HEK293 (cell line): ENCODE data around the gene ZNF606.

ENCODE experiments used
- CTCF ChIA-PET: fragments of 350-600 bp; formaldehyde crosslinking; extraction: SDS; loops from one replicate; lab custom pipeline; 2021; ENCODE audit warnings: antibody characterized with exemption; lab: Yijun Ruan, JAX
- POLR2A ChIA-PET: fragments of 300-600 bp; formaldehyde crosslinking; extraction: SDS; loops from one replicate; lab custom pipeline; 2020; ENCODE audit warnings: antibody characterized with exemption, inconsistent platforms; lab: Yijun Ruan, JAX
- H3K27ac ChIP-seq: fragments of 200-500 bp; sonication (Bioruptor generic); 2 replicates; pipeline ENCODE4 v1.5.1; 2014; ENCODE audit warnings: low read depth, low read length, control low read depth, inconsistent platforms; ENCODE audit errors: extremely low read depth
- H3K36me3 ChIP-seq, 2 experiments: fragments of 200-500 bp in 1 of 2; sonication (Bioruptor generic) in 1 of 2; 1 replicate in 1 of 2; 2 replicates in 1 of 2; pipeline ENCODE4 v1.5.1; 2014 to 2017; ENCODE audit warnings: inconsistent platforms in 2 of 2, low read length in 2 of 2; ENCODE audit not compliant: control insufficient read depth in 2 of 2, insufficient read depth in 1 of 2
- H3K4me1 ChIP-seq: fragments of 200-500 bp; sonication (Bioruptor generic); 2 replicates; pipeline ENCODE4 v1.5.1; 2014; ENCODE audit warnings: mild to moderate bottlenecking, low read length, inconsistent platforms; ENCODE audit not compliant: control insufficient read depth, insufficient read depth
- H3K4me3 ChIP-seq: 2 replicates; pipeline ENCODE4 v1.5.1; 2011; ENCODE audit warnings: low read depth, mild to moderate bottlenecking, control low read depth, low read length, moderate library complexity
- H3K9me3 ChIP-seq: fragments of 200-500 bp; sonication (Bioruptor generic); 2 replicates; pipeline ENCODE4 v1.5.1; 2014; ENCODE audit warnings: low read depth, low read length, inconsistent platforms; ENCODE audit not compliant: control insufficient read depth, insufficient read depth
- BCL11B ChIP-seq: fragments of 450-650 bp; formaldehyde crosslinking; IDR thresholded peaks from 2 replicates; pipeline ENCODE4 v1.5.1; 2016; ENCODE audit warnings: low read depth, missing biosample characterization, missing genetic modification characterization
- BCL6B ChIP-seq: fragments of 450-650 bp; formaldehyde crosslinking; IDR thresholded peaks from 2 replicates; pipeline ENCODE4 v1.5.1; 2017; ENCODE audit warnings: missing biosample characterization, missing genetic modification characterization
- HOXA7 ChIP-seq: sonication (generic); formaldehyde crosslinking; IDR thresholded peaks from 2 replicates; pipeline ENCODE4 v1.8.1; 2022; ENCODE audit warnings: missing genetic modification reagents, borderline replicate concordance
- HOXD13 ChIP-seq: sonication (generic); formaldehyde crosslinking; IDR thresholded peaks from 2 replicates; pipeline ENCODE4 v1.8.0; 2022; ENCODE audit warnings: missing genetic modification reagents, borderline replicate concordance
- KLF10 ChIP-seq: fragments of 450-650 bp; IDR thresholded peaks from 2 replicates; pipeline ENCODE4 v1.5.1; 2018; ENCODE audit warnings: missing biosample characterization, mild to moderate bottlenecking, missing genetic modification characterization
- MYNN ChIP-seq: fragments of 450-650 bp; formaldehyde crosslinking; IDR thresholded peaks from 2 replicates; pipeline ENCODE4 v1.5.1; 2016; ENCODE audit warnings: missing biosample characterization, missing genetic modification characterization, borderline replicate concordance
- OSR2 ChIP-seq: fragments of 450-650 bp; formaldehyde crosslinking; IDR thresholded peaks from 2 replicates; pipeline ENCODE4 v1.5.1; 2016; ENCODE audit warnings: missing biosample characterization, missing genetic modification characterization
- PRDM1 ChIP-seq: fragments of 450-650 bp; formaldehyde crosslinking; IDR thresholded peaks from 2 replicates; pipeline ENCODE4; 2016; ENCODE audit warnings: missing biosample characterization, missing genetic modification characterization
- PRDM6 ChIP-seq: fragments of 450-650 bp; formaldehyde crosslinking; IDR thresholded peaks from 2 replicates; pipeline ENCODE4 v1.5.1; 2017; ENCODE audit warnings: missing biosample characterization, missing genetic modification characterization
- RBAK ChIP-seq: fragments of 450-650 bp; formaldehyde crosslinking; IDR thresholded peaks from 2 replicates; pipeline ENCODE4 v1.5.1; 2016; ENCODE audit warnings: missing biosample characterization, missing genetic modification characterization
- SP3 ChIP-seq: fragments of 450-650 bp; formaldehyde crosslinking; IDR thresholded peaks from 2 replicates; pipeline ENCODE4 v1.5.1; 2016; ENCODE audit warnings: missing biosample characterization, missing genetic modification characterization
- TCF7L2 ChIP-seq: IDR thresholded peaks from 2 replicates; pipeline ENCODE4 v1.6.1; 2011; ENCODE audit warnings: low read depth, mild to moderate bottlenecking, inconsistent platforms, low read length, moderate library complexity, borderline replicate concordance
- ZFHX2 ChIP-seq: fragments of 450-650 bp; formaldehyde crosslinking; conservative IDR thresholded peaks from 2 replicates; pipeline ENCODE4 v1.5.1; 2016; ENCODE audit warnings: missing biosample characterization, missing genetic modification characterization
- ZFP41 ChIP-seq: fragments of 450-650 bp; formaldehyde crosslinking; IDR thresholded peaks from 2 replicates; pipeline ENCODE4 v1.5.1; 2016; ENCODE audit warnings: missing biosample characterization, missing genetic modification characterization, borderline replicate concordance
- ZFP69B ChIP-seq: fragments of 450-650 bp; formaldehyde crosslinking; IDR thresholded peaks from 2 replicates; pipeline ENCODE4 v1.5.1; 2016; ENCODE audit warnings: missing biosample characterization, missing genetic modification characterization
- ZNF223 ChIP-seq: fragments of 450-650 bp; formaldehyde crosslinking; IDR thresholded peaks from 2 replicates; pipeline ENCODE4 v1.5.1; 2016; ENCODE audit warnings: missing biosample characterization, missing genetic modification characterization
- ZNF23 ChIP-seq: fragments of 450-650 bp; formaldehyde crosslinking; IDR thresholded peaks from 2 replicates; pipeline ENCODE4 v1.5.1; 2016; ENCODE audit warnings: missing biosample characterization, missing genetic modification characterization, borderline replicate concordance
- ZNF426 ChIP-seq: fragments of 450-650 bp; formaldehyde crosslinking; IDR thresholded peaks from 2 replicates; pipeline ENCODE4 v1.5.1; 2017; ENCODE audit warnings: missing biosample characterization, missing genetic modification characterization, mild to moderate bottlenecking, inconsistent platforms, moderate library complexity
- ZNF501 ChIP-seq: fragments of 450-650 bp; formaldehyde crosslinking; IDR thresholded peaks from 2 replicates; pipeline ENCODE4 v1.5.1; 2016; ENCODE audit warnings: missing biosample characterization, missing genetic modification characterization
- ZNF548 ChIP-seq: fragments of 450-650 bp; formaldehyde crosslinking; IDR thresholded peaks from 2 replicates; pipeline ENCODE4 v1.5.1; 2016; ENCODE audit warnings: missing biosample characterization, missing genetic modification characterization
- ZNF555 ChIP-seq: fragments of 450-650 bp; formaldehyde crosslinking; conservative IDR thresholded peaks from 2 replicates; pipeline ENCODE4 v1.5.1; 2017; ENCODE audit warnings: missing biosample characterization, mild to moderate bottlenecking, missing genetic modification characterization, inconsistent platforms
- ZNF623 ChIP-seq: fragments of 450-650 bp; formaldehyde crosslinking; IDR thresholded peaks from 2 replicates; pipeline ENCODE4 v1.5.1; 2016; ENCODE audit warnings: missing biosample characterization, missing genetic modification characterization
- TF ChIP-seq, protein P1 (sequence below): fragments of 450-650 bp; formaldehyde crosslinking; IDR thresholded peaks from 2 replicates; pipeline ENCODE4 v1.5.1; 2016; ENCODE audit warnings: missing biosample characterization, missing genetic modification characterization
- TF ChIP-seq, protein P2 (sequence below): fragments of 450-650 bp; formaldehyde crosslinking; IDR thresholded peaks from 2 replicates; pipeline ENCODE4 v1.5.1; 2016; ENCODE audit warnings: missing biosample characterization, missing genetic modification characterization
- TF ChIP-seq, protein P3 (sequence below): fragments of 450-650 bp; formaldehyde crosslinking; IDR thresholded peaks from 2 replicates; pipeline ENCODE4 v1.5.1; 2016; ENCODE audit warnings: missing biosample characterization, missing genetic modification characterization

ZNF606 gene

DNA sequence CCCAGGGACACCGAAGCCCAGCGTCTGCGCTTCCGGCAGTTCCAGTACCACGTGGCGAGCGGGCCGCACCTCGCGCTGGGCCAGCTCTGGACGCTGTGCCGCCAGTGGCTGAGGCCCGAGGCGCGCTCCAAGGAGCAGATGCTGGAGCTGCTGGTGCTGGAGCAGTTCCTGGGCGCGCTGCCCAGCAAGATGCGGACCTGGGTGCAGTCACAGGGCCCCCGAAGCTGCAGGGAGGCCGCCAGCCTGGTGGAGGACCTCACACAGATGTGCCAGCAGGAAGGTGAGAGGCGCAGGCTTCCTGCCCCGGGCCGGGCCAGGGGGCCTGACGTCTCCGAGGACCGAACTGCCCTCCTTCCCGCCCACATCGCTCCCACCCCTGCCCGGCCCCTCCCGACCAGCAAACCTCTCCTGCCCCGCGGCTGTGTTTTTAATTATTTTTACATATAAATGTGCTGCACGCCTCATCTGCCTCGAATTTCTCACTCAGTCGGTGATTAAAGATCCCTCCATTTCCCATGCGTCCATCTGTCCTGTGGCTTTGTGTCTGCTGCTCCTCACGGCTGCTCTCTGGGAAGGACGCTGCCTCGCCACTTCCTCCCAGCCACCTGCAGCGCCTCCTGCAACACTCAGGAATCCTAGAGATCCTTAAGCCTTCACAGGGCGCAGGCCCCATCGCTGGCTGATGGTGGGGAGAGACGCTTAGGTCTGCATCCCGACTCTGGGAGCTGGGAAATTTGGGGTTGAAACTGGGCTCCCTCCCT, 35.5 kb upstream of the ZNF606 start (continued):
- TF ChIP-seq, protein P1, sequence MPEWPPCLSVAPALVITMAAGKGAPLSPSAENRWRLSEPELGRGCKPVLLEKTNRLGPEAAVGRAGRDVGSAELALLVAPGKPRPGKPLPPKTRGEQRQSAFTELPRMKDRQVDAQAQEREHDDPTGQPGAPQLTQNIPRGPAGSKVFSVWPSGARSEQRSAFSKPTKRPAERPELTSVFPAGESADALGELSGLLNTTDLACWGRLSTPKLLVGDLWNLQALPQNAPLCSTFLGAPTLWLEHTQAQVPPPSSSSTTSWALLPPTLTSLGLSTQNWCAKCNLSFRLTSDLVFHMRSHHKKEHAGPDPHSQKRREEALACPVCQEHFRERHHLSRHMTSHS (tag by site-specific recombination), result no peak
- TF ChIP-seq HOXD13 (CRISPR knock-in tag) (no peak), ZFP41 (no peak), TCF7L2 (no peak), ZNF548 (no peak), ZNF555 (tag by site-specific recombination) (no peak), ZFHX2 (tag by site-specific recombination) (no peak)
- TF ChIP-seq, protein P2, sequence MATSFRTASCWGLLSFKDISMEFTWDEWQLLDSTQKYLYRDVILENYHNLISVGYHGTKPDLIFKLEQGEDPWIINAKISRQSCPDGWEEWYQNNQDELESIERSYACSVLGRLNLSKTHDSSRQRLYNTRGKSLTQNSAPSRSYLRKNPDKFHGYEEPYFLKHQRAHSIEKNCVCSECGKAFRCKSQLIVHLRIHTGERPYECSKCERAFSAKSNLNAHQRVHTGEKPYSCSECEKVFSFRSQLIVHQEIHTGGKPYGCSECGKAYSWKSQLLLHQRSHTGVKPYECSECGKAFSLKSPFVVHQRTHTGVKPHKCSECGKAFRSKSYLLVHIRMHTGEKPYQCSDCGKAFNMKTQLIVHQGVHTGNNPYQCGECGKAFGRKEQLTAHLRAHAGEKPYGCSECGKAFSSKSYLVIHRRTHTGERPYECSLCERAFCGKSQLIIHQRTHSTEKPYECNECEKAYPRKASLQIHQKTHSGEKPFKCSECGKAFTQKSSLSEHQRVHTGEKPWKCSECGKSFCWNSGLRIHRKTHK (tag by site-specific recombination), result no peak

- H3K4me3 ChIP-seq, result no peak overlapping the region
- no peaks in the 10 kb centered on the region for H3K4me1 ChIP-seq
- no peak for TF ChIP-seq PRDM1
- TF ChIP-seq ZNF23, result no peak
- no peak for TF ChIP-seq BCL11B
- no peak for TF ChIP-seq ZNF223 (tag by site-specific recombination)
- no peak for TF ChIP-seq SP3 (tag by site-specific recombination)
- no peak for TF ChIP-seq ZNF501 (tag by site-specific recombination)
- no peak for TF ChIP-seq RBAK (tag by site-specific recombination)
- no peak for TF ChIP-seq HOXA7 (CRISPR knock-in tag)
- no peak for TF ChIP-seq ZFP69B (tag by site-specific recombination)
- no peak for TF ChIP-seq KLF10 (tag by site-specific recombination)
- no peak for TF ChIP-seq PRDM6 (tag by site-specific recombination)
- no peak for TF ChIP-seq ZNF623 (tag by site-specific recombination)
- no peak for TF ChIP-seq BCL6B (tag by site-specific recombination)
- no peak for TF ChIP-seq MYNN
- no peak for TF ChIP-seq OSR2 (tag by site-specific recombination)
- TF ChIP-seq ZNF426 (tag by site-specific recombination), result no peak
- TF ChIP-seq, protein P3, sequence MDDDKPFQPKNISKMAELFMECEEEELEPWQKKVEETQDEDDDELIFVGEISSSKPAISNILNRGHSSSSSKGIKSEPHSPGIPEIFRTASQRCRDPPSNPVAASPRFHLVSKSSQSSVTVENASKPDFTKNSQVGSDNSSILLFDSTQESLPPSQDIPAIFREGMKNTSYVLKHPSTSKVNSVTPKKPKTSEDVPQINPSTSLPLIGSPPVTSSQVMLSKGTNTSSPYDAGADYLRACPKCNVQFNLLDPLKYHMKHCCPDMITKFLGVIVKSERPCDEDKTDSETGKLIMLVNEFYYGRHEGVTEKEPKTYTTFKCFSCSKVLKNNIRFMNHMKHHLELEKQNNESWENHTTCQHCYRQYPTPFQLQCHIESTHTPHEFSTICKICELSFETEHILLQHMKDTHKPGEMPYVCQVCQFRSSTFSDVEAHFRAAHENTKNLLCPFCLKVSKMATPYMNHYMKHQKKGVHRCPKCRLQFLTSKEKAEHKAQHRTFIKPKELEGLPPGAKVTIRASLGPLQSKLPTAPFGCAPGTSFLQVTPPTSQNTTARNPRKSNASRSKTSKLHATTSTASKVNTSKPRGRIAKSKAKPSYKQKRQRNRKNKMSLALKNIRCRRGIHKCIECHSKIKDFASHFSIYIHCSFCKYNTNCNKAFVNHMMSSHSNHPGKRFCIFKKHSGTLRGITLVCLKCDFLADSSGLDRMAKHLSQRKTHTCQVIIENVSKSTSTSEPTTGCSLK, result no peak
- no peak overlapping the region for H3K27ac ChIP-seq
- CTCF ChIA-PET, result no interaction called here
- POLR2A ChIA-PET, result no interaction called here
- no peaks in the 10 kb centered on the region for H3K9me3 ChIP-seq
- no peaks in the 10 kb centered on the region for H3K36me3 ChIP-seq
Measured at GRCh38 chr19:58035863-58036262, 33.2 kb upstream of the ZNF606 start.
